H1 (cell line): ENCODE measurements around the gene ACP4. TPM values are rescaled to one million over a fixed set of nuclear protein-coding genes. Genes with fewer than 3 reads are reported as not detected.

Source experiments
- CTCF ChIA-PET: fragments of 300-600 bp; sonication (Branson Sonifier 250); formaldehyde crosslinking; loops from one replicate; lab custom pipeline; 2021; ENCODE audit not compliant: partially characterized antibody; lab: Charles Lee
- POLR2A ChIA-PET: fragments of 300-600 bp; sonication (Branson Sonifier 250); formaldehyde crosslinking; loops from one replicate; lab custom pipeline; 2021; ENCODE audit warnings: inconsistent platforms; ENCODE audit not compliant: partially characterized antibody; lab: Charles Lee
- DNase-seq, 2 experiments: peaks; one replicate each; pipeline versions ENCODE4 v3.0.0 to v3.0.0-alpha.2; 2010 to 2022; ENCODE audit warnings: low spot score in 2 of 2, low read depth in 1 of 2, mixed read lengths in 1 of 2
- FAIRE-seq: peaks from 2 replicates; lab custom pipeline; 2011; peaks lifted over from hg19 to GRCh38; lab: Jason Lieb, UNC
- H2AFZ ChIP-seq: 2 replicates; pipeline ENCODE4 v1.8.1; 2012; ENCODE audit warnings: low read length, inconsistent platforms
- H2AK5ac ChIP-seq: 2 replicates; pipeline ENCODE4 v1.6.1; 2013; ENCODE audit warnings: low read depth, low read length
- H2BK120ac ChIP-seq: replicated peaks from 2 replicates; pipeline ENCODE3; 2013; ENCODE audit warnings: low read depth, low read length, inconsistent platforms
- H2BK12ac ChIP-seq: 2 replicates; pipeline ENCODE4 v1.6.1; 2013; ENCODE audit warnings: low read depth, low read length
- H2BK15ac ChIP-seq: 2 replicates; pipeline ENCODE4 v1.6.1; 2013; ENCODE audit warnings: low read length
- H2BK20ac ChIP-seq: 2 replicates; pipeline ENCODE4 v1.6.1; 2013; ENCODE audit warnings: low read length
- H2BK5ac ChIP-seq: 2 replicates; pipeline ENCODE4 v1.6.1; 2013; ENCODE audit warnings: low read depth, low read length
- H3K14ac ChIP-seq: 2 replicates; pipeline ENCODE4 v1.6.1; 2013; ENCODE audit warnings: inconsistent platforms; ENCODE audit not compliant: insufficient read length
- H3K18ac ChIP-seq: 2 replicates; pipeline ENCODE4 v1.6.1; 2013; ENCODE audit warnings: low read length; ENCODE audit errors: extremely low read depth
- H3K23ac ChIP-seq: 2 replicates; pipeline ENCODE4 v1.6.1; 2013; ENCODE audit warnings: inconsistent platforms; ENCODE audit not compliant: insufficient read length
- H3K23me2 ChIP-seq: 2 replicates; pipeline ENCODE4 v1.6.1; 2013; ENCODE audit warnings: low read depth, low read length
- H3K27ac ChIP-seq: 2 replicates; pipeline ENCODE4 v1.6.1; 2011; ENCODE audit warnings: low read depth, low read length, inconsistent platforms
- H3K27me3 ChIP-seq, 4 experiments: replicated peaks in 1 of 4; 1 replicate in 1 of 4; 2 replicates in 3 of 4; pipeline versions ENCODE4 v1.6.1 to v1.8.1; 2011 to 2013; ENCODE audit warnings: low read length in 3 of 4, mild to moderate bottlenecking in 3 of 4, inconsistent platforms in 2 of 4, mixed read lengths in 2 of 4, moderate library complexity in 1 of 4; ENCODE audit not compliant: control insufficient read depth in 3 of 4, insufficient read depth in 3 of 4; ENCODE audit errors: extremely low read depth in 1 of 4
- H3K36me3 ChIP-seq, 4 experiments: 2 replicates each; pipeline versions ENCODE4 v1.6.1 to v1.8.1; 2011 to 2013; ENCODE audit warnings: mild to moderate bottlenecking in 4 of 4, low read length in 3 of 4, moderate library complexity in 2 of 4, control low read depth in 1 of 4, inconsistent platforms in 1 of 4; ENCODE audit not compliant: insufficient read depth in 4 of 4, control insufficient read depth in 2 of 4
- H3K4ac ChIP-seq: replicated peaks from 2 replicates; pipeline ENCODE3; 2013; ENCODE audit warnings: low read length, low read depth, mixed read lengths, inconsistent platforms; ENCODE audit not compliant: insufficient read length
- H3K4me1 ChIP-seq, 4 experiments: replicated peaks in 1 of 4; 1 replicate in 1 of 4; 2 replicates in 3 of 4; pipeline versions ENCODE4 v1.6.1 to v1.8.1; 2011 to 2013; ENCODE audit warnings: low read length in 3 of 4, inconsistent platforms in 2 of 4, mixed read lengths in 1 of 4; ENCODE audit not compliant: insufficient read depth in 4 of 4, control insufficient read depth in 3 of 4
- H3K4me2 ChIP-seq, 2 experiments: 2 replicates each; pipeline versions ENCODE4 v1.6.1 to v1.8.1; 2011 to 2013; ENCODE audit warnings: low read depth in 2 of 2, low read length in 2 of 2, control low read depth in 1 of 2, inconsistent platforms in 1 of 2, mild to moderate bottlenecking in 1 of 2; ENCODE audit not compliant: insufficient read depth in 1 of 2
- H3K4me3 ChIP-seq, 4 experiments: fragments of 200-600, 300-600 bp in 1 of 4; sonication (generic), shearing (Covaris generic), sonication (Bioruptor Twin) in 1 of 4; 2 replicates each; pipeline versions ENCODE4 v1.5.1 to v1.8.1; 2011 to 2016; ENCODE audit warnings: low read length in 4 of 4, low read depth in 3 of 4, control low read depth in 2 of 4, inconsistent platforms in 2 of 4, mild to moderate bottlenecking in 2 of 4, mixed read lengths in 1 of 4, moderate library complexity in 1 of 4; ENCODE audit not compliant: insufficient read depth in 2 of 4; ENCODE audit errors: extremely low read depth in 1 of 4
- H3K56ac ChIP-seq: replicated peaks from 2 replicates; pipeline ENCODE3; 2013; ENCODE audit warnings: low read depth, mild to moderate bottlenecking, mixed read lengths, low read length, inconsistent platforms; ENCODE audit not compliant: insufficient read length
- H3K79me1 ChIP-seq: 2 replicates; pipeline ENCODE4 v1.6.1; 2013; ENCODE audit warnings: low read depth, low read length, control low read depth
- H3K79me2 ChIP-seq, 2 experiments: 2 replicates each; pipeline versions ENCODE4 v1.6.1 to v1.8.1; 2012 to 2013; ENCODE audit warnings: low read length in 2 of 2, mild to moderate bottlenecking in 2 of 2, inconsistent platforms in 1 of 2; ENCODE audit not compliant: insufficient read depth in 2 of 2, control insufficient read depth in 1 of 2
- H3K9ac ChIP-seq, 4 experiments: replicated peaks in 1 of 4; 1 replicate in 1 of 4; 2 replicates in 3 of 4; pipeline versions ENCODE4 v1.6.1 to v1.8.1; 2011 to 2013; ENCODE audit warnings: low read depth in 3 of 4, low read length in 3 of 4, control low read depth in 2 of 4, mild to moderate bottlenecking in 2 of 4, moderate library complexity in 2 of 4, inconsistent platforms in 1 of 4; ENCODE audit errors: extremely low read depth in 1 of 4
- H3K9me3 ChIP-seq, 2 experiments: 2 replicates each; pipeline versions ENCODE4 v1.6.1 to v1.8.1; 2012 to 2013; ENCODE audit warnings: mild to moderate bottlenecking in 2 of 2, moderate library complexity in 2 of 2, control low read depth in 1 of 2, inconsistent platforms in 1 of 2, low read depth in 1 of 2, low read length in 1 of 2, mixed read lengths in 1 of 2; ENCODE audit not compliant: insufficient read depth in 2 of 2
- H4K20me1 ChIP-seq, 2 experiments: replicated peaks in 1 of 2; 2 replicates each; pipeline versions ENCODE3 to v1.8.1; 2011 to 2013; ENCODE audit warnings: inconsistent platforms in 2 of 2, low read length in 2 of 2, mild to moderate bottlenecking in 1 of 2; ENCODE audit not compliant: insufficient read depth in 2 of 2, control insufficient read depth in 1 of 2
- H4K5ac ChIP-seq: 2 replicates; pipeline ENCODE4 v1.6.1; 2013; ENCODE audit warnings: low read length, low read depth, mixed read lengths, inconsistent platforms; ENCODE audit not compliant: insufficient read length
- H4K8ac ChIP-seq: 2 replicates; pipeline ENCODE4 v1.8.0; 2013; ENCODE audit warnings: mild to moderate bottlenecking, moderate library complexity, low read length, inconsistent platforms; ENCODE audit not compliant: insufficient read depth; ENCODE audit errors: extremely low read depth
- H4K91ac ChIP-seq: replicated peaks from 2 replicates; pipeline ENCODE3; 2013; ENCODE audit warnings: low read length, mixed read lengths, inconsistent platforms; ENCODE audit not compliant: insufficient read length
- CHD1 ChIP-seq: IDR thresholded peaks from 2 replicates; pipeline ENCODE4 v1.6.1; 2012; ENCODE audit warnings: low read depth, low read length, improper control_type of control experiment
- MAFK ChIP-seq: IDR thresholded peaks from 2 replicates; pipeline ENCODE4 v1.6.1; 2012; ENCODE audit warnings: low read depth, mild to moderate bottlenecking, improper control_type of control experiment, low read length
- SIN3A ChIP-seq, 2 experiments: IDR thresholded peaks in 1 of 2; conservative IDR thresholded peaks in 1 of 2; 2 replicates each; pipeline ENCODE4 v1.6.1; 2011 to 2012; ENCODE audit warnings: low read length in 2 of 2, improper control_type of control experiment in 1 of 2, low read depth in 1 of 2, mild to moderate bottlenecking in 1 of 2
- WGBS, 2 experiments: shearing (Covaris generic) in 1 of 2; methylation state at CpG; one replicate each; pipeline versions ENCODE4 v1.1.6 to v1.1.7; 2013 to 2015; ENCODE audit warnings: low lambda C conversion rate in 2 of 2, mixed read lengths in 2 of 2, inconsistent platforms in 1 of 2, low coverage in 1 of 2, missing lambda C conversion rate in 1 of 2; ENCODE audit not compliant: insufficient replicate concordance in 2 of 2, insufficient coverage in 1 of 2, insufficient read length in 1 of 2; ENCODE audit errors: extremely low coverage in 1 of 2, missing lambda C conversion rate in 1 of 2; 5-methylcytosine and 5-hydroxymethylcytosine counted together
- polyA plus RNA-seq, 7 experiments: library from polyadenylated mRNA; depleted of rRNA in 3 of 7; stranded (reverse) in 5 of 7; unstranded in 2 of 7; fragments of >200 nt in 5 of 7; fragments of 200-250 nt in 2 of 7; gene quantifications; 1 replicate in 5 of 7; 2 replicates in 1 of 7; 4 replicates in 1 of 7; pipeline versions ENCODE4 v1.2.1 to v1.2.3, GENCODE V29; 2011 to 2013; ENCODE audit warnings: missing spikeins in 2 of 7, mixed read lengths in 2 of 7
- total RNA-seq: library from RNA; stranded (reverse); fragmentation: NEBNext Ultra II Directional; extraction: Animal tissue kit (Norgen Biotek cat#: 25700); gene quantifications from 2 replicates; pipeline ENCODE4 v1.2.1, GENCODE V29; 2021

ACP4 gene
- total and polyA plus RNA-seq, 2 of the 8 experiments (the other 6 are each of a cell fraction or from before 2014, with no cell fraction given): not detected

DNA sequence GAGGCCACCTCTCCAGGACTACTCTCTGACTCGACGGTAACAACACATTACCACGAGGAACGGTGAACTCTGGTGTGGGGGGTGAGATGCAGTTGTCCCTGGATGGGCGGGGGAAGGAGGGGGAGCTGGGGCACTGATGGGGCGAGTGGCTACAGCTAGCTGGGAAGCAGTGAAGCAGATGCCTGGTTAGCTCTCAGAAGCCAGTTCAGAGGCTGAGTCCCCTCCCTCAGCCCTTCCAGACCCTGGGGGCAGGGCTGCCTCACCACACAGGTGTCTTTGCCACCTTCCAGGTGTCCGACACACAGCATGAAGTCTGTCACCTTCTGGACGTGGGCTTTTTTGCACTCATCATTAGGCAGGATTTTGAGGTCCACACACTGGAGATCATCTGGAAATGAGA is 29.4 kb downstream of the ACP4 start:
- H4K91ac ChIP-seq: no peak overlapping the region
- H3K23ac ChIP-seq: no peak overlapping the region
- H2BK5ac ChIP-seq: no peak overlapping the region
- DNase-seq (no peak), FAIRE-seq (no peak)
- peaks cover 0 to 2% of the 10 kb centered on the region in 2 experiments for H4K20me1 ChIP-seq
- H3K18ac ChIP-seq: no peak overlapping the region
- 0 out of 2 replicates have a peak overlapping the region, but pooled peaks have one; percentile 13 for H2BK20ac ChIP-seq
- H3K4me1 ChIP-seq: peaks cover 5 to 26% (median 20%) of the 10 kb centered on the region in 4 experiments
- no peak overlapping the region for H3K27ac ChIP-seq
- no peaks in the 10 kb centered on the region for H3K79me1 ChIP-seq
- no peaks in the 10 kb centered on the region for H3K79me2 ChIP-seq
- peak overlapping the region; percentile 22 to 52 (median 29); a peak in 5 of 8 replicates for H3K4me3 ChIP-seq
- H2BK12ac ChIP-seq: peak overlapping the region; percentile 50; the same call in 1 of the 2 replicates
- CTCF ChIA-PET: interaction anchor here (0.6 to 2.1 kb wide), 3 partner anchors 11 to 105 kb away, joined by 4 to 6 read pairs (median 5); no protein-coding TSS in a partner anchor
- H3K9me3 ChIP-seq: no peaks in the 10 kb centered on the region
- H4K5ac ChIP-seq: no peak overlapping the region
- no peak overlapping the region for H3K4ac ChIP-seq
- H2AK5ac ChIP-seq: peak overlapping the region; percentile 70; the same call in 1 of the 2 replicates
- H3K9ac ChIP-seq: no peak overlapping the region
- no peak overlapping the region for H2BK120ac ChIP-seq
- peak overlapping the region; percentile 83 for H2BK15ac ChIP-seq
- H3K4me2 ChIP-seq: peak overlapping the region; percentile 76 to 94
- peak overlapping the region; percentile 29; the same call in 1 of the 2 replicates for H4K8ac ChIP-seq
- no peak overlapping the region for H3K14ac ChIP-seq
- POLR2A ChIA-PET: interaction anchor here (0.6 to 14.4 kb wide), 4 partner anchors 10 to 95 kb away, joined by 3 to 275 read pairs (median 4); no protein-coding TSS in a partner anchor
- no peaks in the 10 kb centered on the region for H3K36me3 ChIP-seq
- no peak overlapping the region for H3K56ac ChIP-seq
- peaks cover 9 to 37% (median 33%) of the 10 kb centered on the region in 4 experiments for H3K27me3 ChIP-seq
- 61% methylated on average over 6 of the region's 8 CpGs; no CpG with 5 or more reads in 1 of the 2 experiments for WGBS, 2 experiments
- no peak overlapping the region for H2AFZ ChIP-seq
- H3K23me2 ChIP-seq: peaks cover 17% of the 10 kb centered on the region
- TF ChIP-seq MAFK: no peak
- no peak for TF ChIP-seq CHD1
- TF ChIP-seq SIN3A (conservative IDR thresholded peaks at IDR 0.05 in 1 of 2, IDR thresholded peaks at IDR 0.05 in 1 of 2; ENCODE audit: low read depth in 1 of 2, low read length in 2 of 2): no peak
